Fibroblast of skin of back (primary cell): ENCODE data around the gene NTN3.

Source experiments
- DNase-seq: peaks from one replicate; pipeline ENCODE4 v3.0.0-alpha.2; 2013

Gene NTN3

DNA sequence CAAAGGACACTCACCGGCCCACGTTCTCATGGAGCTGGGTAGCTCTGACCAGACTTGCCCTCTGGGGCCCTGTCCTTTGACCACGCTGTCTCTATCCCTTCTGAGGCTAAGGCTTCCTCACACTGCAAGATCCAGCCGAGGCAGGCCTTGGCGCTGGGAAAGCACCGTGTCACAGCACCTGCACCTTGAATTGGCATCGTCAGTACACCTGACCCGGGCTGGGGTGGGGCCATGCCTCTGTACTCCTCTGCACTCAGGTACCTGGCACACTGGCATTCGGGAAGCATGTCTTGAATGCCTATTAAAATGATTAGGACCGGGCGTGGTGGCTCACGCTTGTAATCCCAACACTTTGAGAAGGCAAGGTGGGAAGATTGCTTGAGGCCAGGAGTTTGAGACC, 9.9 kb downstream of the NTN3 start:
- no peak for DNase-seq

DNA sequence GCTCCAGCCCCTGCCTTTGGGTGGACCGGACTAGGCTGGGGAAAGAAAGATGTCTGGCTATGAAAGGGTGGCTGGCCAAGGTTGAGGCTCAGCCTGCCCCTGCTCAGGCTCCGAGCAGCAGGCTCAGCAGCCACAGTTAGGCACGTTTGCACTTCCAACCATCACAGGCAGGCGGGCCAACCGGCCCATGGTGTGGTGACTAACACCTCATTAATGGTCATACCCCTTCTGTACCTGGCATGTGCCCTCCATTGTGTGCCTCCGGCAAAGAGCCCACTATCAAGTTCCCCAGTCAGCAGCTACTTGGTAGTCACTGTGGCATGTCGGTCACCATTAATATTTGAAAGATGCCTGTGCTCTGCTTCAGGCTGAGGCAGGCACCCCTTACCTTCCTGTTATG, 10.6 kb downstream of the NTN3 start:
- no peak for DNase-seq

DNA sequence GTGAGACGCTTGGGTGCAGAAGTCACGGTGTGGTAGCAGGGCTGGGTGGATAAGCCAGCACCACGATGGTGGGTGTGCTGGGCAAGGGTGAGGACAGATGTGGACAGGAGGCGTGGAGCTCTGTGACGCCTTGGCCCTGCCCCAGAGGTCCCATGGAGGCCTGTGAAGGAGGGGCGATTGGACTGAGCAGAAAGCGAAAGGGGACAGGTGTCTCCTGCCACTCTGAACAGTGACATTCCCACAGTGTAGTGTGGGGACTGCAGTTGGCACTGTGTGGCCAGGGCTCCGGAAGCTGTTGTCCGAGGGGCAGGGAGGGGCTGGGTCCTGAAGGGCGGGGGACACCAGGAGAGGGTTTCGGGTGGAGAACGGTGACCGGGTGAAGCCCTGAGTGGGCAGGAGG, 11.2 kb downstream of the NTN3 start:
- no peak for DNase-seq

DNA sequence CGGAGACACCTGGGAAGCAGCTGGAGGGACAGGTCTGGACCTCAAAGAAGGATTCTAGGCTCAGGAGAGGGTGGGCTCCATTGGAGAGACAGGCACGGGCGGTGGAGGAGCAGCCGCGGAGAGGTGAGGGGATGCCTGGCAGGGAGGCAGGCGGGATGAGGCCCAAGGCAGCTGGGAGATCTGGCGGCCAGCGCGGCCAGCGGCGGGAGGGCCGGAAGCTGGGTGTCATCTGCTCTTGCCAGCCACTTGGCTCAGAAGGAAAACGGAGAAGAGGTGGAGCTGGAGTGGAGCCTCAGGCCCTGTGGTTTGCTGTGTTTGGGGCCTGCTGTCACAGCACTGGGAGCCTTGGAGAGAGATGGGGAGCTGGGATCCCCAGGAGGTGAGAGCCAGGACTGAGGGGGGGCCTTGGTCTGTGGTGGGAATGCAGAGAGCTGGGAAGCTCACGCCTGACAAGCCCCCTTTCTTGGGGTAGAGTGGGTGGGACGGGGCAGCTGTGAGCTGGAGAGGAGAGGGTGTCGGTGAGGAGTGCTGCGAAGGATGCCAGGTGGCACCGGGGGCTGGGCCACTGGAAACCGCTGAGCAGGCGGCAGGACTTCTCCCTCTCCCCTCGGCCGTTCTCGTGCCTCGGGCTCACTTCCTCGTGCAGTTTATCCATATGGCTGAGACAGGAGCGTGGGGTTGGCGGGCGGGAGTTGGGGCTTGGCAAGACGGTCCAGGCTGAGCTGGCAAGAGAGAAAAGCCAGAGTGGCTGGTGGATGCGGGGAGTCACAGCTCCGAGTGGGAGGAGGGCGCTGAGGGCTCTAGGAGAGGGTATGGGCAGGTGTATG, 11.8 kb downstream of the NTN3 start:
- DNase-seq = peak; percentile 56

DNA sequence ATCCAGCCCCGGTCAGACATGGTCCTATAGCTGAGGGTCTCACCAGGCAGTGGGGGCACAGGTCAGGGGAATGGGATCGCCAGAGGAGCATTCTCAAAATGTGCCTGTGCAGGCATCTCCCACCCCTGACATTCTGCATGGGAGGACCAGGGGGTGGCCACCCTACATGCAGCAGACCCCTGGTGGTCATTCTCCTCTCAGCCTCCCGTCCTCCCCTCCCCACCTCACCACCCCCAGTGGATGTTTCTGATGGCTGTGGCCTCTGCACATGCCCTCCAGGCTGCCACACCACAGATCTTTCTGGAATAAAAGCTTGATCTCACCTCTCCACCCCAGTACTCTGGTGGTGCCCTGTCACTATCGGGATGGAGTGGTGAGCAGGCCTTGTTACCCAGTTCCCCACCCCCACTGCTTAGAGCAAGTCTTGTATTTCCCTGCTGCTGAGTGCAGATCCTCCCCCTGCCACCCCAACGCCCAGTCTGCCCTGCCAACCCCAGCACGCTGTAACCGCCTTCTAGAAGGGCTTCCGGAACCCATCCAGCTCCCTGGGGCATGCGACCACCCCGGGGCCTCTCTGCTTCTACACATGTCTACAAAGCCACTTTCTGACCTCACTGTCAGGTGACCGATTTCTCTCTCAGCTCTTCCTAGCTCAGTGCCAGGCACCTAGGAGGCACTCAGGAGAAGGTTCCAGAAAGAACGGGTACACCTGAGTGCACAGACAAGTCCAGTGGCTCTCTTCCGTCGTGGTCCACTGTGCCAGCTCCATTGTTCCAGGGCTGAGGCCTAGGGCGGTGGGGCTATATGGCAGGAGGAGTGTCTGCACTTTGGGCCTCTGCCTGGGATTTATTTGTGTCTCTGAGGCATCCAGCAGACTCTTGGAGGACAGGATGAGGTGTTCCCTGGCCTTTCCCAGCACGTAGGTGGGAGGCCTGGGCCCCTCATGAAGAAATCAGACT, 13.1 kb downstream of the NTN3 start:
- no peak for DNase-seq

DNA sequence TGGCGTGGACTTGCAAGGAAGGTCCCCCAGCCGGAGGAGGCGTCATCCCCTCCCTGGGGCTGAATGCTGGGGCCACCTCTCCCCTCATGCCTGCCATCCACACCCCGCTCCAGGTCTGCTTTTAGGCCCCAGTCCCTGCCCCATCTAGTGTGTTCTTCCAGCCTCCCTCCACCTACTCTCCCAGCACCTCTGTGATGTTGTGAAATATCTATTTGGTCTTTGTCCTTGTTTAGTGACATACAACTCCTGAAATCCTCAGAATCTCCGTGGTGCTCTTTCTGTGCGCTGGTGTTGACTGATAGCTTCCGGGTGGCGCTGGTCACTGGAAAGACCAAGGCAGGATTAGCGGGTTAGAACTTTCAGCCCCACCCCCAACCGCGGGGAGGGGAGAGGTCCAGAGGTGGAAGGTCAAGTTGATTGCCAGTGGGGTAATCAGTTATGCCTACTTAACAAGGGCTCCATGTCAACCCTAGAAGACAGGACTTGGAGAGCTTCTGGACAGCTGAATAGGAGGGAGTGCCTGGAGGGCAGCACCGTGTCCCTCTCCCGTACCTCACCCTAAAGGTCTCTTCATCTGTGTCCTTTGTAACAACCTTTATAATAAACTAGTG, 13.9 kb downstream of the NTN3 start:
- DNase-seq = no peak

DNA sequence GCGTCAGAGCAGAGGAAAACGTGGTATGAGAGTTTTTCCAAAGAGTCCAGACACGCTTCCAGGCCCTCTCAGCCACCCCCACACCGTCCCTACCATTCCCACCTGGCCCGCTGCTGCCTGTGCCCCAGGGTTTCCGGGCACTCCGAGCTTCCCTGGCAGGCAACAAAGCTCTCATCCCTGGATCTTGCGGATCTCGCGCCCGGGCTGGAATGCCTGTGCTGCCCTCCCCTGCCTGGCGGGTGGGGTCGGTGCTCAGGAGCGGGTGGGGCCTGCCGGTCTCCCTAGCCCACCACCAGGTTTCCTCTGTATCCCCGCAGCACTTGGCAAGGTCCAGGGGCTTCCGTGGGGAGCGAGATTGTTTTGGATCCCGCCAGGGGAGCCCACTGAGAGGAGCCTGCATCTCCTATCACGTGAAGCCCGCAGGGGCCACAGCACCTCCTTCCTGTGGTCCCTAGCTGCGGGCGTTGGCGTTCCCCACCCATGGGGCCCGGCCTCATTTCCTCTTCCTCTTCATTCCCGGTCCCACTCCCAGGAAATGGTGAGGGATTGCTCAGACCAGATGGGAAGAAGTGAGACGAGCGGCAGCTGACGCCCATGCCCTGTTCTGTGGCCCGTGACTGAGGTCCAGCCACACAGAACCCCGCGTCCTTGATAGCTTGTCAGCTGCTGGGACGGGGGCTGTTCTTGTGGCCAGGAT, 14.9 kb downstream of the NTN3 start:
- DNase-seq = no peak

DNA sequence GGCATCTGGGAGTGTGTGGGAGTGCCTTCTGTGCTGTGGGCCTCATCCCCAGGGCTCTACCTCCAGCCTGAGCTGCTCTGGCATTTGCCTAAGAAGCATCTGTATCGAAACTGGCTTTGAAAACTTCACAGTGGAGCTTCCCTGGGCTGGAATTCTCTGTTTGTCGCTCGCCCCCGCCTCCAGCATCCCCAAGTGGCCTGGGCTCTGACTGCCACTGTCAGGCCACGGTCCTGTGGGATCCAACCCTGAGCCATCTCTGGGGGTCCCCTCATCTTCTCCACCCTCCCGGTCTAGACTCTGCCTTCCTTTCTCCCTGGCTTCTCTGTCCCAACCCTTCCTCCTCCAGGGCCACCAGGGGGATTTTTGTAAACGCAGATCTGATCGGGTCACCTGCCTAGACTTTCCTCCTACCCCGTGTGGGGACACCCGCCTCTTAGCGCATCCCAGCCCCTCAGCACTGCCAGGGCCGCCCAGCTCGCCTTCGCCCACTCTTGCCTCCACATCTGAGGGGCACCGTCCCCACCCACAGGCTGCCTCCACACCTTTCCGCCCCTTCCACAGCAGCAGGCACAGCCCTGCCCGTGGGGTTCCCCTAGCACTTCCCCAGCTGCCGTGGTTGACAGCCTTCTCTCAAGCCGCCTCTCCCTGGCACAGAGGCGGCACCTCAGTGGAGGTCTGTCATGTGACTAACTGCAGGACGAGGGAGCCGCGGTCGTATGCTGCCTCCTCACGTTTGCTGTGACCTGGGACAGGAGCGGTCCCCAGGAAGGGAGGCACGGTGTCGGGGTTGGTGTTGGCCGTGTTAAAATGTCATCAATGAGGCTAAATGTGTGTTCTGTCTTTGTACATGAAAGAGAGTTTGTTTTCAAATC, 15.8 kb downstream of the NTN3 start:
- peak; percentile 25 for DNase-seq

DNA sequence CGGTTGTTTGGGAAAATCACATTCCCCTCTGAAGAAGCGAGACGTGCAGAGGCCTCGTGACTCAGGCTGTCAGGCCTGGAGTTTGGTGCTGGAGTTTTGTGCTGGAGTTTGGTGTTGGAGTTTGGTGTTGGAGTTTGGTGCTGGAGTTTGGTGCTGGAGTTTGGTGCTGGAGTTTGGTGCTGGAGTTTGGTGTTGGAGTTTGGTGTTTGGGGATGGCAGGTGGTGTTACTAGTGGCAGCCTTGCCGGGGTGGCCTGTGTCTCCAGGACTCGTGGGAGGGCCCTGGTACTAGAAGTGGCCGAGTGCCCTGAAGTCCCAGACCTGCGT, 16.4 kb downstream of the NTN3 start:
- no peak for DNase-seq

DNA sequence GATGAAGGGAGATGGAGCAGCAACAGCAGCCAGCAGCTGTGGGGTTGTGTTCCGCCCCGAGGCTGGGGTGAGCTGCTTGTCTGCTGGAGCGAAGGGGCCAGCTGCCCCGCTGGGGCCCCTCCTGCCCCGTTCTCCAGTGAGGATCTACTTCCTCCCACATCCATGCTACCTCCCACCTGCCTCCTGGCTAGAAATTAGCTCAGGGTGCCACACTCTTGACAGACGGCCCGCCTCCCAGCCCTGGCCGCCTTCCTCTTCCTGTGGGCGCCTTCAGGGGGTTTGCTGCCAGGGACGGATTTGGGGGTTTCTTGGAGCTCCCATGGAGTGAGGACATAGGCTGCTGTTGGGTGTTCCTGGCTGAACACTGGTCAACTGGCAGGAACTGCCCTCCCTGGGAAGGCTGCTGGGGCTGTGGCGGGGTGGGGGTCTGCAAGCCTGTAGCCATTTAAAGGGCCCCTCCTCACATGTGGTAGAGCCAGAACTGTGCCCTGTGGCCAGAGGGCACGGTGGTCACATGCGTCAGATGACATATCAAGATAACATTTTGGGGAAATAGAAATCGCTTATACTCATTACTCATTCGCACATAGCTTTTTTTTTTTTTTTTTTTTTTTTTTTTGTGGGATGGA, 16.9 kb downstream of the NTN3 start:
- no peak for DNase-seq

DNA sequence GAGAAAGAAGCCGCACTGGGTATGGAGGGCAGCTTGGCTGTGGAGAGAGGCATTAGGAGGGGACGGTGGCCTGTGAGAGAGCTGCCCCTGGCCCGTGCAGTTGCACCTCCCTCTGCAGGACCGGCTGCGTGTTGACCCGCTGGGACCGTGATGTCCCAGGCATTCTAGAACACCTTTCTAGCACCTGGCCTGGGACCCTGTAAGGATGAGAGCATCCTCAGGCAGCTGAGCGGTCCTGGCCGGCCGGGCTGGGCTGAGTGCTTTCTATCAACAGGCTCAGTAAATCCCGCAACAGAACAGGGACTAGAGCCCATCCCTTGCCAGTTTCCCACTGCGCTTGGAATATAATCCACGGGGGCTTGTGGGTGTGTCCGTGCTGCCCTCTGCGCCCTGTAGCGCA, 18.5 kb downstream of the NTN3 start:
- DNase-seq = no peak

DNA sequence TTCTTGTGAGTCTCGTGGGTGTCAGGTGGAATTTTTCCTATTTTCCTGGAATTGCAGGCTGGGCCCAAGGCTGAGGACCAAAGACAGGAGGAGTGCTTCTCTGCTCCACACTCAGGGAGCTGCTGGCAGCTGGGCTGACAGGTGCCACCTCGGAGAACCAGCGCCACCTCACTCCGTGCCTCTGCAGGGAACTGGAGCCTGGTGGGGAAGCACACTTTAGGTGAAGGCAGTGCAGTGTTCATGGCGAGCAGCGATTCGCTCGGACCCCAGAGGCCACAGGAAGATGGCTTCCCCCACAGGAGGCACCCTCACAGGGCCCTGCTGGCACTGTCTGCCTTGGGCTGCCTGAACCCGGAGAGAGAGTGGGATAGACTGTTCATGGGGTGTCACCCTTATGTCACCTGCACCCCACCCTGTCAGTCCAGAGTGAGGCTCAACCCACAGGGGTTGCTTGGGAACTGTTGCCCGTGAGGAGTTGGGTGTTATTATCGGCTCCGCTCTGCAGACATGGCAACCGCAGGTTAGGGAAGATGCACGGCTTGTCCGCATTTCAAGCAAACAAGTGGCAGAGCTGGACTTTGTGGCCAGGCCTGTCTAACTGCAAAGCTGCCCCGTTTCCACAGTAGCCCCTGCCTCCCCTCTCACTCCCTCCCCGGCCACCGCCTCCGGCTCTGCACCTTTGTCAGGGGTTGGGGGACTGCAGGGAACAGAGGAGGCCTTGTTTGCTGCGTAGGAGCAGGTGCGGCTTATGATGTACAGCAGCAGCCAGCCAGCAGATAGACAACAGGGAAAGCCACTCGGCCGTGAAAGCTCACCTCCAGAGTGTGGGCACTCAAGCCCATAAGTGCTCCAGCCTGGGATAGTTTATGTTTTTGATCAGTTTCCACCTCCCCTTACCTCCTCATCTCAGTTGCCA, 19.4 kb downstream of the NTN3 start:
- DNase-seq = no peak

DNA sequence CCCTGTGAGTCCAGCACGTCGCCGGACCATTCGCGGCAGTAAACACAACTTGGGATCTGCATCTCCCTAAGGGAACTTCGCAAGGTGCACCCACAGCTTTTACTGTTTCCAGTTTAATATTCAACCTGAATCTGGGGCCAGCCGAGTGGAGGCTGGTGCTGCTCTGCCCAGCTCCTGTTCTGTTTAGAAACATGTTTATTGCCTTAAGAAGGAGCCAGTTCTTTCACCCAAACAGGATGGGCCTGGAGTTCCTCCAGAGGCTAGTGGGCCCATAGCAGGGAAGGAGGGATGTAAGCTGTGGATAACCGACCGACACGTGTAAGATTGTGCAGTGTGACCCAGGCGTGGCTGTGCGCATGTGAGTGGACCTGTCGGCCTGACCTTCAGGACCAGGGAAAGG, 21.2 kb downstream of the NTN3 start:
- DNase-seq = no peak

DNA sequence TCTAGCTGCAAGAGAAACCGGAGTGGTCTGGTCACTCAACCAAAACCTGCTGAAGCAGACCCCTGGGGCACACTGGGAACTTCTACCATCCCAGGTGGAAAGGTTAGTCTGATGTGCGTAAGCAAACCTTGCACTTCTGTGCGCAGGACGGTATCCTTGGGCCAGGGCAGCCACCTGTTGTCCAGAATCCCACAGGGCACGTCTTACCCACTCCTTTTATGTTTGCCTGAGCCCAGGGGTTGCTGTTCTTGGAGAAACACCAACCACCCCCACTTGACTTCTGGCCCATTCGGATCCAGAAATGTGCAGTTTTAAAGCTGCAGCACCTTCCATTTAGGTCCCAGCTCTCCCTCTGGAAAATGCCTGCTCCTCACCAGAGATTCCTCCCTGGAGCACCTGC, 22.5 kb downstream of the NTN3 start:
- DNase-seq = no peak

DNA sequence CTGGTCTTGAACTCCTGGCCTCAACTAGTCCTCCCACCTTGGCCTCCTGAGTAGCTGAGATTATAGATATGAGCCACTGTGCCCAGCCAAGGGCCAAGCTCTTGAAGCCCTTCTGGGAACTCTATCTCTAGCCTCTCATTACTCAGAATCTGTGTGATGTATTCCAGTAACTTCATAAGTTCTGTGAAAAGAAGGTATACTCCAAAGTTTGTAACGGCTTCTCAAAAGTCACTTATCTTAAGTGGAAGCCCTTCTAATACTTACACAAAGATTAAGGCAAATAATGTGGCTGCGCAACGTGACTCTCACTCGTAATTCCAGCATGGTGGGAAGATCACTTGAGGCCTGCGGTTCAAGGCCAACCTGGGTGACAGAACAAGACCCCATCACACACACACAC, 23.5 kb downstream of the NTN3 start:
- DNase-seq = no peak

DNA sequence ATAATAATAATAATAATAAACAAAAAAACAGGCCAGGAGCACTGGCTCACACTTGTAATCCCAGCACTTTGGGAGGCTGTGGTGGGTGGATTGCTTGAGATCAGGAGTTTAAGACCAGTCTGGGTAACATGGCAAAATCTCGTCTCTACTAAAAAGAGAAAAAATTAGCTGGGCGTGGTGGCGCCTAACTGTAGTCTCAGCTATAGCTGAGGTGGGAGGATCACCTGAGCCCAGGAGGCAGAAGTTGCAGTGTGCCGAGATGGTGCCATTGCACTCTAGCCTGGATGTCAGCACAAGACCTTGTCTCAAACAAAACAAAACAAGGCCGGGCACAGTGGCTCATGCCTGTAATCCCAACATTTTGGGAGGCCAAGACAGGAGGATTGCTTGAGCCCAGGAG, 23.9 kb downstream of the NTN3 start:
- no peak for DNase-seq

DNA sequence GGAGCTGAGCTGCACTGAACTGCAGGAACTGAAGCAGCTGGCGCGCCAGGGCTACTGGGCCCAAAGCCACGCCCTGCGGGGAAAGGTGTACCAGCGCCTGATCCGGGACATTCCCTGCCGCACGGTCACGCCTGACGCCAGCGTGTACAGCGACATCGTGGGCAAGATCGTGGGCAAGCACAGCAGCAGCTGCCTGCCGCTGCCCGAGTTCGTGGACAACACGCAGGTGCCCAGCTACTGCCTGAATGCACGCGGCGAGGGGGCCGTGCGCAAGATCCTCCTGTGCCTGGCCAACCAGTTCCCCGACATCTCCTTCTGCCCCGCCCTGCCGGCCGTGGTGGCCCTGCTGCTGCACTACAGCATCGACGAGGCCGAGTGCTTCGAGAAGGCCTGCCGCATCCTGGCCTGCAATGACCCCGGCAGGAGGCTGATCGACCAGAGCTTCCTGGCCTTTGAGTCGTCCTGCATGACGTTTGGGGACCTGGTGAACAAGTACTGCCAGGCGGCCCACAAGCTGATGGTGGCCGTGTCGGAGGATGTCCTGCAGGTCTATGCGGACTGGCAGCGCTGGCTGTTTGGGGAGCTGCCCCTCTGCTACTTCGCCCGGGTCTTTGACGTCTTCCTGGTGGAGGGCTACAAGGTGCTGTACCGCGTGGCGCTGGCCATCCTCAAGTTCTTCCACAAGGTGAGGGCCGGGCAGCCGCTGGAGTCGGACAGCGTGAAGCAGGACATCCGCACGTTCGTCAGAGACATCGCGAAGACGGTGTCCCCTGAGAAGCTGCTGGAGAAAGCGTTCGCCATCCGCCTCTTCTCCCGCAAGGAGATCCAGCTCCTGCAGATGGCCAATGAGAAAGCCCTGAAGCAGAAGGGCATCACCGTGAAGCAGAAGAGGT, 25.4 kb downstream of the NTN3 start:
- DNase-seq = no peak

DNA sequence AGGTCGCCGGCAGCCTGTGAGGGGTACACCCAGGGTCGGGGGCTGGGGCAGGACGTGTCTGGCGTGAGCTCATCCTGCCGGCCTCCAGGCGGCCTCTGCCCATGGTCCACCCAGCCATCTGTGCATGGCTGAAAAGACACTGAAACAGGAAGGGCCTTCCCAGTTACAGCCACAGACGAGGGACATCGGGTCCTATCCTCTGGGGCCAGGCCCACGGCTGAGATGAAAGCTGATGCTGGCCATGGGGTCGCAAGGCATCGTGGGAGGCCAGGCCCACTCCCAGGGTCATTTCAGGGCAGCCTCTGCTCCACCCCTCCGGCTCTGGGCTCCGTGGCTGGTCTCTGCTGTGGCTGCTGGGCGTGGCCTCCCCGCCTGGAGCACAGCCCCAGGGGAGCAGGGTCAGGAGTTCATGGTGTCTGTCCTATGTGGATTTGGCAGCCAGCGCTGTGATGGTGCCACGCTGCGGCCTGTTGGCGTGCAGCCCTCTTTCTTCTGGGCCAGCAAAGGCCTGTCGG, 26.1 kb downstream of the NTN3 start:
- peak; percentile 39 for DNase-seq
